Loucy (cell line): Measurements from ENCODE around the gene IQGAP1.
"Not testable (repeated sequence)": the region's sequence is repeated elsewhere in the genome, so short reads cannot be mapped to it uniquely, and the experiment has no call there.

Experiments
- H2AFZ ChIP-seq: fragments of 200-600 bp; sonication (generic); 2 replicates; pipeline ENCODE4 v1.6.0; 2016; ENCODE audit warnings: antibody characterized with exemption, mild to moderate bottlenecking, low read length, moderate library complexity
- H3F3A ChIP-seq: fragments of 200-600 bp; 2 replicates; pipeline ENCODE4 v1.6.0; 2016; ENCODE audit warnings: antibody characterized with exemption, low read depth, mild to moderate bottlenecking
- H3K27me3 ChIP-seq: fragments of 200-600 bp; sonication (generic); 2 replicates; pipeline ENCODE4 v1.6.1; 2014; ENCODE audit warnings: low read length, mild to moderate bottlenecking; ENCODE audit not compliant: insufficient read depth, poor library complexity, severe bottlenecking
- H3K36me3 ChIP-seq: fragments of 200-600 bp; sonication (generic); 2 replicates; pipeline ENCODE4 v1.6.1; 2016; ENCODE audit warnings: low read length; ENCODE audit not compliant: insufficient read depth
- H3K4me1 ChIP-seq: fragments of 200-600 bp; sonication (generic); 2 replicates; pipeline ENCODE4 v1.5.1; 2014; ENCODE audit warnings: low read length, mild to moderate bottlenecking; ENCODE audit not compliant: insufficient read depth, poor library complexity, severe bottlenecking
- H3K4me2 ChIP-seq: fragments of 200-600 bp; sonication (generic); 2 replicates; pipeline ENCODE4 v1.6.0; 2014; ENCODE audit warnings: antibody characterized with exemption, low read length, low read depth, mild to moderate bottlenecking; ENCODE audit not compliant: poor library complexity, severe bottlenecking
- H3K4me3 ChIP-seq: fragments of 200-600 bp; sonication (generic); 2 replicates; pipeline ENCODE4 v1.5.1; 2014; ENCODE audit warnings: low read length, mild to moderate bottlenecking, mixed read lengths; ENCODE audit not compliant: poor library complexity, severe bottlenecking
- H3K79me2 ChIP-seq: fragments of 200-600 bp; sonication (generic); 2 replicates; pipeline ENCODE4 v1.6.1; 2014; ENCODE audit warnings: low read length; ENCODE audit not compliant: insufficient read depth
- H3K9ac ChIP-seq: fragments of 200-600 bp; sonication (generic); 2 replicates; pipeline ENCODE4 v1.6.0; 2014; ENCODE audit warnings: mild to moderate bottlenecking, low read depth, low read length, moderate library complexity; ENCODE audit not compliant: poor library complexity, severe bottlenecking
- H3K9me2 ChIP-seq: fragments of 200-600 bp; sonication (generic); replicated peaks from 2 replicates; pipeline ENCODE4 v1.6.1; 2016; ENCODE audit warnings: low read depth, low read length, mixed read lengths
- H3K9me3 ChIP-seq: fragments of 200-600 bp; sonication (generic); 2 replicates; pipeline ENCODE4 v1.6.1; 2014; ENCODE audit warnings: mild to moderate bottlenecking, antibody characterized with exemption, low read length, low read depth; ENCODE audit not compliant: insufficient read depth
- H4K20me1 ChIP-seq: fragments of 200-600 bp; sonication (generic); 2 replicates; pipeline ENCODE4 v1.6.0; 2014; ENCODE audit warnings: antibody characterized with exemption, low read length, mild to moderate bottlenecking; ENCODE audit not compliant: insufficient read depth, poor library complexity, severe bottlenecking
- CTCF ChIP-seq: fragments of 200-600 bp; sonication (generic); conservative IDR thresholded peaks from 2 replicates; pipeline ENCODE4 v1.5.1; 2014; ENCODE audit warnings: mild to moderate bottlenecking, antibody characterized with exemption, low read length
- EZH2phosphoT487 ChIP-seq: fragments of 200-600 bp; IDR thresholded peaks from 2 replicates; pipeline ENCODE4 v1.6.1; 2018; ENCODE audit warnings: antibody characterized with exemption, mild to moderate bottlenecking, moderate library complexity, borderline replicate concordance

The IQGAP1 gene

GRCh38 chr15:90345857-90346256, 42.2 kb upstream of the IQGAP1 start:
- H3K4me3 ChIP-seq, result no peak overlapping the region
- no peaks in the 10 kb centered on the region for H3K36me3 ChIP-seq
- no peaks in the 10 kb centered on the region for H3K9me3 ChIP-seq
- TF ChIP-seq CTCF, result no peak
- no peak for TF ChIP-seq EZH2phosphoT487
- H3K4me1 ChIP-seq, result peaks cover 21% of the 10 kb centered on the region
- no peaks in the 10 kb centered on the region for H3K79me2 ChIP-seq
- H3K27me3 ChIP-seq, result no peaks in the 10 kb centered on the region
- no peak overlapping the region for H3K4me2 ChIP-seq
- H2AFZ ChIP-seq, result no peak overlapping the region
- no peaks in the 10 kb centered on the region for H3F3A ChIP-seq
- no peaks in the 10 kb centered on the region for H4K20me1 ChIP-seq
- no peaks in the 10 kb centered on the region for H3K9me2 ChIP-seq
- no peak overlapping the region for H3K9ac ChIP-seq

GRCh38 chr15:90347431-90348065, 40.5 kb upstream of the IQGAP1 start:
- not testable (repeated sequence) for H3K4me2 ChIP-seq, H2AFZ ChIP-seq, H4K20me1 ChIP-seq, H3F3A ChIP-seq, H3K9me2 ChIP-seq, H3K79me2 ChIP-seq, H3K9ac ChIP-seq, H3K27me3 ChIP-seq, H3K4me3 ChIP-seq, H3K9me3 ChIP-seq, H3K36me3 ChIP-seq
- peaks cover 20% of the 10 kb centered on the region for H3K4me1 ChIP-seq

GRCh38 chr15:90348456-90348855, 39.6 kb upstream of the IQGAP1 start:
- Histone ChIP-seq H3K9me3 (no peaks in the 10 kb centered on the region), H3F3A (no peaks in the 10 kb centered on the region), H3K36me3 (no peaks in the 10 kb centered on the region), H3K27me3 (no peaks in the 10 kb centered on the region), H3K9ac (no peak overlapping the region), H3K4me1 (peaks cover 16% of the 10 kb centered on the region), H3K9me2 (no peaks in the 10 kb centered on the region), H3K79me2 (no peaks in the 10 kb centered on the region), H3K4me2 (no peak overlapping the region), H4K20me1 (no peaks in the 10 kb centered on the region), H2AFZ (no peak overlapping the region), H3K4me3 (no peak overlapping the region)
- TF ChIP-seq EZH2phosphoT487 (no peak), CTCF (no peak)

- TF ChIP-seq EZH2phosphoT487 (no peak), CTCF (no peak)
- H3F3A ChIP-seq, result no peaks in the 10 kb centered on the region
- no peak overlapping the region for H3K9ac ChIP-seq
These were observed 39.0 kb upstream of the IQGAP1 start for GRCh38 chr15:90349072-90349471.

More at GRCh38 chr15:90349072-90349471, 39.0 kb upstream of the IQGAP1 start:
- Histone ChIP-seq H2AFZ (no peak overlapping the region), H3K79me2 (no peaks in the 10 kb centered on the region), H3K27me3 (no peaks in the 10 kb centered on the region), H3K4me1 (peaks cover 11% of the 10 kb centered on the region), H3K4me3 (no peak overlapping the region), H4K20me1 (no peaks in the 10 kb centered on the region), H3K9me2 (no peaks in the 10 kb centered on the region), H3K4me2 (no peak overlapping the region), H3K9me3 (no peaks in the 10 kb centered on the region), H3K36me3 (no peaks in the 10 kb centered on the region)
